Raji (cell line): ENCODE measurements around the gene ATP1A2.

Source experiments
- POLR2A ChIP-seq: IDR thresholded peaks from 2 replicates; pipeline ENCODE4 v1.6.1; 2011; ENCODE audit warnings: low read depth, low read length, control low read depth; ENCODE audit not compliant: insufficient read depth

The ATP1A2 gene

GRCh38 chr1:160115545-160116282 lies at the start of gene ATP1A2:
TSS of gene ATP1A2 (plus strand) at chr1:160115759. CDS start at chr1:160115862, 103 bp downstream.
- TF ChIP-seq POLR2A = no peak

DNA sequence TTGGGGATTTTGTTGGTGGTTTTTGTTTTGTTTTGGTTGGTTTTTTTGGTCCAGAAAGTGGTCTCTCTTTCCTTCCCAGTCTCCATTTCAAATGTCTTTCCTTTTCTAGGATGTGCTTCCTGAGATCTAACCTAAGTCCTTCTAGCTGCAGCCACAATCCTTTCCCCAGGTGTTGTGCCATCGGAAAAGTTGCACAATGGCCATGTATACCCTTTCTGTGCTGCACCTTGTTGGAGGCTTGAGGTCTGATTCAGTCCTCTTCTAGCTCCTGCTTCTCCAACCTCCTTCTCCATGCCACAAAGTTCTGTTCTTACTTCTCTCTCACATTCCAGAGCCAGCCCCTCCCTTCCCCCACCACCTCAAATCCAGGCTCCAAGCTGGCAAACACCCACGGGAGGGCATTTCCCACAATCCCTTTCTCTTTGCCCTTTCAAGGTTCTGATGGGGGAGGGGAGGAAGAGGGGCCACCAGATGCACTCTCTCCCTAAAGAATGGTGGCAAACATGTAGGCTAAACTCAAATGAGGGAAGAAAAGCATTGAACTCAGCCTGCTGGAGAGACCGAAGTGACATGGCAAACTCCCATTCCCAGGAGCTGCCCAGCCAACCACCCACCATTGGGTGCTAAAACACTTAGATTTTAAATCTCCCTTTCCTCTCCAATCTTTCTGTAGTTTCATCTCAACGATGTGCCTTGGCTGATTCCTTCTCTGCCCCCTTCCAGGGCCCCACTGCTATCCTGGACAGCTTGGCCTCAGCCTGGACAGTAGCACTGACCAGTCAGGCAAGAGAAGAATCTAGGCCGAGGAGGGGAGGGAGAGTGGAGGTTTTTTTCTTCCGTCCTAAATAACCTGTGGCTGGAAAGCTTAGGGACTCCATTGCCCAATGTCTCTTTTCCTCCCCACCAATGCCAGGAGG lies 48.5 kb upstream of the ATP1A2 start:
- no peak for TF ChIP-seq POLR2A

DNA sequence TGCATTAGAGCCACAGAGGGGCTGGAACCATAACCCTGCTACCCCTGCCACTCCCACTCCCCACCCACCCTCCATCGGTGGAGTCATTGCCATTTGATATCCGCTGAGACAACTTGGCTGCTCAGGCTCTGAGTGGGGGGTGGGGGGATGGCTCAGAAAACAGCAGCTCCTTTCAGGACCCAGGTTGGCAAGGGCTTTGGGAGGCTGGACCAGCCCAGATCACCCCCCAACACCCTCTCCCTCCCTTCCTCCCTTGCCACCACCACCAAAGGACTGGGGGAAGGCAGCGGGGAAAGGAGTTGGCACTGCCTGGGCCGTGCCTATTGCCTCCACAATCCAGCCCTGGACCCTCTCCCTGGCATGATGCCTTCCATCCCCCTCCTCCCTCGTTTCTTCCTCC lies 47.3 kb upstream of the ATP1A2 start:
- no peak for TF ChIP-seq POLR2A

- no peak for TF ChIP-seq POLR2A
These were observed 45.9 kb upstream of the ATP1A2 start, which contains the start of gene KCNJ10 for GRCh38 chr1:160069460-160070231. TSS of gene KCNJ10 (minus strand) at chr1:160070160. CDS start at chr1:160042532, 27,628 bp downstream.

GRCh38 chr1:160070243-160071163 lies 45.1 kb upstream of the ATP1A2 start:
- no peak for TF ChIP-seq POLR2A

GRCh38 chr1:160071289-160071688 lies 44.3 kb upstream of the ATP1A2 start:
- TF ChIP-seq POLR2A = no peak

- TF ChIP-seq POLR2A = no peak
These were observed 40.7 kb upstream of the ATP1A2 start for GRCh38 chr1:160074865-160075264.

DNA sequence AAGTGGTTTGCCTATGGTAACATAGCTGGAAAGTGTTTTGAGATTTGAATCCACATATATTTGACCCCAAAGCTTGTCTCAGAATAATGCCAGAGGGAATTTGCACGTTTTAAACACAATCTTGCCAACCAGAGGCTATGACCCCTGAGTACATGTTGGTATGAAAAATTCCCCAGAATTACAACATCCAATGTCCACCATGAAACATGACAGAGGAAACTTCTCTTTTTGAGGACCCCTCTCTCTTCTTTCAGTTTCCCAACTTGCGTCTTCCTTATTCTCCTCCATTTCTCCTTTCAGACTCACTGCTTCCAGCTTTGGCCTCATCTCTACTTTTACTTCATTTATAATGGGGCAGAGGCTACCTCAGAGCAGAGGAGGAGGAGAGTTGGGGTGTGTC lies 39.7 kb upstream of the ATP1A2 start:
- TF ChIP-seq POLR2A = no peak

- TF ChIP-seq POLR2A = no peak
These were observed 39.3 kb upstream of the ATP1A2 start for GRCh38 chr1:160076295-160076694.

- TF ChIP-seq POLR2A = no peak
These were observed 38.1 kb upstream of the ATP1A2 start for GRCh38 chr1:160077486-160077885.

DNA sequence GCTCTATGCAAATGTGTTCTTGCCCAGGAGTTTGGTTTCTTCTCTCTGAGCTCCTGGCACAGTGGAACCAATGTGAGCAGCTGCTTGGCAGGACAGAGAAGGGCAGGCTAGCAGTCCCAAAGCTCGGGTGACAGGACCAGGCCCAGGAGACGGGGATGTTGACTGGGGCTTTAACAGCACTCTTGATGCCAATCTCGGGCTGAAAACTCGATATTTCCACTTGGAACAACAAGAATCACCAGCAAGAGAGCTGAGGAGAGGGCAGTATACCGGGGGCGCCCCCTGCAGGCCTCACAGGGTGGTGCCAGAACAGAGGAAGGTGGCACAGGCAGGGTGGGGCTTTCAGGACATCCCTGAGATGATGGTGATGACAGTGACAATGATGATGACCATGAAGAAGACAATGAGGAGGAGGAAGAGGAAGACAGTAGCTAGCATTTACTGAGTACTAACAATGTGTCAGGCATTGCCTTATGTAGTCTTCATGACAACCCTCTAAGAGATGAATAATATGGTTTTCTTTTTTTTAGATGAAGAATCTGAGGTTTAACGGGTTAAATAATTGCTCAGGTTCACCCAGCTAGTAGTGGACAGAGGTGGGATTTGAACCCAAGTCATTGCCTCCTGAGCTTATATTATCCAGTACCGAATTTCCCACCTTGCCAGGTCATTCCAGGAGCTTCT lies 36.9 kb upstream of the ATP1A2 start:
- TF ChIP-seq POLR2A = no peak

GRCh38 chr1:160079448-160079847 lies 36.1 kb upstream of the ATP1A2 start:
- TF ChIP-seq POLR2A = no peak

- TF ChIP-seq POLR2A = no peak
These were observed 35.0 kb upstream of the ATP1A2 start for GRCh38 chr1:160080381-160081100.
